ENCODE data around the gene EDEM2.

DNA sequence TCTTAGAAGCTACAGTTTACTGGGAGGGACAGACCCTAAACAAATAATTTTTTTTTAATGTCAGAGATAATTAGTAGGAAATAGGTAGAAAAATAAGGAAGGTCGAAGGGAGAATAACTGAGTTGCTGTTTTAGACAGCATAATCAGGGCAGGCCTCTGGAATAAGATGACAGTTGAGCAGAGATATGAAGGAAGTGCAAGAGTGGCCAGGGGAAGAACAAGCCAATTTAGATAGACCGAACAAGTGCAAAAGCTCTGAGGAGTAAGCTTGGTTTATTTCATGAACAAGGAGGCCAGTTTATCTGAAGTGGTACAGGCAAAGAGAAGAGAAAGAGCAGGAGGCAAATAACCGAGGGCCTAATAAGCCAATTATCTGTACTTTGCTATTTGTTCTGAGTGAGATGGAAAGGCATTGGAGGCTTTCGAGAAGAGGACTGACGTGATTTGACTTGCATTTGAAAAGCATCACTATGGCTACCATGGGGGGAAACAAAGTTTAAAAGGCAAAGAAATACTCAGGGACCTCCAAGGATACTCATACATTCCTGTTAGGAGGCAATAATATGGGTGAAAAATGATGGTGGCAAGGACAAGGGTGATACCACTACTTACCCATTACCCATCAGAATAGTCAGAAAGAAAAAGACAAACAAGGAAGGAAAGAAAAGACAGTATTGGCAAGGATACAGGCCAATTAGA lies 44.4 kb upstream of the EDEM2 start:
- no peak for TF ChIP-seq EZH2phosphoT487 (IDR thresholded peaks at IDR 0.05; ENCODE audit: low read length)
- TF ChIP-seq EZH2 (optimal IDR thresholded peaks at IDR 0.05; ENCODE audit: low read depth, low read length): no peak
- TF ChIP-seq, protein P1, sequence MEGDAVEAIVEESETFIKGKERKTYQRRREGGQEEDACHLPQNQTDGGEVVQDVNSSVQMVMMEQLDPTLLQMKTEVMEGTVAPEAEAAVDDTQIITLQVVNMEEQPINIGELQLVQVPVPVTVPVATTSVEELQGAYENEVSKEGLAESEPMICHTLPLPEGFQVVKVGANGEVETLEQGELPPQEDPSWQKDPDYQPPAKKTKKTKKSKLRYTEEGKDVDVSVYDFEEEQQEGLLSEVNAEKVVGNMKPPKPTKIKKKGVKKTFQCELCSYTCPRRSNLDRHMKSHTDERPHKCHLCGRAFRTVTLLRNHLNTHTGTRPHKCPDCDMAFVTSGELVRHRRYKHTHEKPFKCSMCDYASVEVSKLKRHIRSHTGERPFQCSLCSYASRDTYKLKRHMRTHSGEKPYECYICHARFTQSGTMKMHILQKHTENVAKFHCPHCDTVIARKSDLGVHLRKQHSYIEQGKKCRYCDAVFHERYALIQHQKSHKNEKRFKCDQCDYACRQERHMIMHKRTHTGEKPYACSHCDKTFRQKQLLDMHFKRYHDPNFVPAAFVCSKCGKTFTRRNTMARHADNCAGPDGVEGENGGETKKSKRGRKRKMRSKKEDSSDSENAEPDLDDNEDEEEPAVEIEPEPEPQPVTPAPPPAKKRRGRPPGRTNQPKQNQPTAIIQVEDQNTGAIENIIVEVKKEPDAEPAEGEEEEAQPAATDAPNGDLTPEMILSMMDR (IDR thresholded peaks at IDR 0.05; ENCODE audit: low read length): no peak
